HT-29 (cell line): ENCODE measurements around the gene UBXN10. TPM values are rescaled to one million over a fixed set of nuclear protein-coding genes. Genes with fewer than 3 reads are reported as not detected.

Experiments used
- DNase-seq: peaks from one replicate; pipeline ENCODE4 v3.0.0-alpha.2; 2015; ENCODE audit warnings: low spot score
- total RNA-seq: library from RNA; depleted of rRNA; stranded (reverse); fragments of >200 nt; shearing (Covaris generic); gene quantifications from 2 replicates; pipeline ENCODE4 v1.2.3, GENCODE V29; 2014; rRNA removed

The UBXN10 gene
- 3.1 and 3.2 TPM in 2 replicates for total RNA-seq

GRCh38 chr1:20185834-20186782 is at the start of gene UBXN10, which contains the start of gene PLA2G2C:
Gene UBXN10 (plus strand): TSS chr1:20186096. CDS start chr1:20190562, 4,466 bp downstream.
Gene PLA2G2C (minus strand): TSS chr1:20186518. CDS start chr1:20177363, 9,155 bp downstream.
- DNase-seq: peak; percentile 49

- no peak for DNase-seq
Measured at GRCh38 chr1:20136249-20136648, 49.6 kb upstream of the UBXN10 start.

DNA sequence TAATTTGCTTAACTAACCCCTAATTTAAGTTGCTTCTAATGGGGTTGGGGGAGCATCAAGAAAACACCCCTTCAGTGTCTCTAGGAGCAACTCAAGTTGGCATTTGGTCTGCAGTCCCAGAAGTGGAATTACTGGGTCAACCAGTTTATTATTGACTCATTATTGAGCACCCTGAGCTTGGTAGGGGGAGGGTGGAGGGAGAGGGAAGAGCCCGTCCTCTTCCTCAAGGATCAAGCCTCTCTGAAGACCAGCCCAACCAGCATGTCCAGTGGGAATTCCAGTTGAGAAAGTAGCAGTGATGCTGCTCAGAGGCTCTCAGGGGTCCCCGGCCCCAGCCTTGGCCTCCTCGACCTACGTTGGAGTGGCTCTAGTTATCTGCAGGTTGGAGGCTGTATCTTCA is 48.8 kb upstream of the UBXN10 start:
- peak; percentile 94 for DNase-seq

GRCh38 chr1:20137604-20138003 is 48.3 kb upstream of the UBXN10 start:
- peak; percentile 63 for DNase-seq

- DNase-seq: no peak
Measured at GRCh38 chr1:20138346-20138745, 47.5 kb upstream of the UBXN10 start.

- DNase-seq: no peak
Measured at GRCh38 chr1:20138961-20139550, 46.8 kb upstream of the UBXN10 start, which contains the start of gene PLA2G2F. Gene PLA2G2F (plus strand): TSS chr1:20139323. CDS start chr1:20139428, 105 bp downstream.

DNA sequence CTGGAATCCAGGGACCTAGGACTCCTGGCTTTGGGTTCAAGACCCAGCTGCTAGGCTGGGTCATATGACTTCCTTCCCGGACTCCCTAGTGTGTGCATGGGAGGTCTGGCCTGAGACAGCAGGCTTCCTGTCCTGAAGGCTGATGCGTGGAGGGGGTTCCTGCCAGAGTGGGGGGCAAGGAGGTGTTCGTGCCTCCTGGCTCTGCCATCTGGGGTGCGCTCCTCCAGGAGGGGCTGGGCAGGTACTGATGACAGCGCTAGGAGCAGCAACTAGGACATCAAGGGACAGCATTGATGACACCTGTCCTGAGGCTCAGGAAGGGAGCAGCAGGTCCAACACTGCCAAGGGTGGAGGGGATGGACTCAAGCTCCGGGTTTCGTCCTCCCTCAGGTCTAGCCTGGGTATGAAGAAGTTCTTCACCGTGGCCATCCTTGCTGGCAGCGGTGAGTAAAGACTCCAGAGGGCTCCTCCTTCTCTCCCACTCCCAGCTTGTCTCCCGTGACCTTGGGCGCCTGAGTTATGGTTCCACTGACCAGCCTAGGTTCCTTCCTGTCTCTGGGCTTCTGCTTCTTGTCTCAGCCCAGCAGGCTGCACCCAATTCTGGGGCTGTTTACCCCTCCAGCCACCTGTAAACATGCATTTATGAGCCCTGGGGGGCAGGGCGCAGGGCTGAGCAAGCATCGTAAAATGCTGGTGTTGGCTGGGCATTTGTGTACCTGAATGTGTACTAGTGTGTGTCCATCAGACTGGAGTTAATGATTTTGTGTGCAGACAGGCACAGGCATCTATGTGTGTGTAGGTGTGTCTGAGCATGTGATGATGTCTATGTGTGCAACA is 45.9 kb upstream of the UBXN10 start:
- DNase-seq: no peak

- DNase-seq: no peak
Measured at GRCh38 chr1:20141001-20141400, 44.9 kb upstream of the UBXN10 start.

DNA sequence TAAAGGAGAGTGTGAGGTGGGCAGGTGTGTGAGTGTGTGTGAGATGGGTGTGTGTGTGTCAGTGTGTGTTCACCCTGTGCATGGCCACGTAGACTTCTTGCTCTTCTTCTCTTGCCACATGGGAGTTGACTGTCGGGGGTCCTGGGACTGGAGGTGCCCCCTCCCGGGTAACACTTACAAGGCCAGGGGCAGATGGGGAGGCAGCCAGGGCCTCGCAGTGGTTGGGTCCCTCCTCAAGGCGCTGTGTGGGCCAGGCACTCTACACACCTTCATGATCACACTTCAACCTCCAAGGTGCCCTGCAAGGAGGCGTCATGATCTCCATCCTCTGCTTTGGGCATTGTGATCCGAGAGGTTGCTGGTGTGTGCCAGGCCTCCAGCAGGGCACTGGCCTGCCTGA is 44.4 kb upstream of the UBXN10 start:
- no peak for DNase-seq

DNA sequence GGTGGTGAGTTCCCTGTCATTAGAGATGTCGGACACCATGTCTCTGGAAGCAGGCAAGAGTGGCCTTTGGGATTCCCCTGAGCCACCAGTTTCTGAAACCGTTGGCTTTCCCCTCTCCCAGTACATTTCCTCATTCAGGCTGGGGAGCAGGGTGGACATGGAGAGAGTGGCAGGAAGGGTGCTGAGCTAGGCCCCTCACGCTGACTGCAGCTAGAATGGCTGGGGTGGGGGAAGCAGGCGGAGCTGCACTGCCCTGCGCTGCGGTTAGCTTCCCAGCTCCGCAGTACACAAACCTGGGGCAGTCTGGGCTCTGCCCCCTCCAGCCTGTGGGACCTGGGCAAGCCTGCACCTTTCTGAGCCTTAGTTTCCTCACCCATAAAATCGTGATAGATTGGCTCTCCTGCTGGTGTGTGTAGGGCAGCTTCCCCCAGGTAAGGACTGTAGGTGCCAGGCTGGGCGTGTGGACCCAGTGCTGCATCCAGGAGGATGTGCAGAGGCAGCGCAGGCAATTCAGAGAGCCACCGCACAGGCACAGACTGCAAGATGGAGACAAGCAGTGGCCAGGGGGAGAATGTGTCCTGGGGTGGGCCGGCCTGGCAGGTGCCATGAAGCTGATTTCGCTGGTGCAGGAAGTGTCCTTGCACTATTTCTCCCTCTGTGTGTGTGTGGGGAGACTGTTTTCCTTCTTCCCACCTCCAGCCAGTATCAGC is 43.7 kb upstream of the UBXN10 start:
- DNase-seq: no peak

DNA sequence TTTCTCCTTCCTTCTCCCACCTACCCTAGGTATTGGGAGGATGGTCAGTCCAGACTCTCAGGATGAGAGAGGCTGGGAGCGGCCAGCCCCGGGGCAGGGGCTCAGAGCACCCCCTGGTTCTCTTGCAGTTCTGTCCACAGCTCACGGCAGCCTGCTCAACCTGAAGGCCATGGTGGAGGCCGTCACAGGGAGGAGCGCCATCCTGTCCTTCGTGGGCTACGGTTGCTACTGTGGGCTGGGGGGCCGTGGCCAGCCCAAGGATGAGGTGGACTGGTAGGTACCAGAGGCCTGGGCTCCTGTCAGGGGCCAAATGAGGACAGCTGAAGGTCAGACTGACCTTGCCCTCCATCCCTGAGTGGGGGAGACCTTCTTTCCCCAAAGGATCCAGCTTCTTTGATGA is 42.6 kb upstream of the UBXN10 start:
- no peak for DNase-seq

GRCh38 chr1:20143734-20144565 is 41.9 kb upstream of the UBXN10 start:
- DNase-seq: no peak

DNA sequence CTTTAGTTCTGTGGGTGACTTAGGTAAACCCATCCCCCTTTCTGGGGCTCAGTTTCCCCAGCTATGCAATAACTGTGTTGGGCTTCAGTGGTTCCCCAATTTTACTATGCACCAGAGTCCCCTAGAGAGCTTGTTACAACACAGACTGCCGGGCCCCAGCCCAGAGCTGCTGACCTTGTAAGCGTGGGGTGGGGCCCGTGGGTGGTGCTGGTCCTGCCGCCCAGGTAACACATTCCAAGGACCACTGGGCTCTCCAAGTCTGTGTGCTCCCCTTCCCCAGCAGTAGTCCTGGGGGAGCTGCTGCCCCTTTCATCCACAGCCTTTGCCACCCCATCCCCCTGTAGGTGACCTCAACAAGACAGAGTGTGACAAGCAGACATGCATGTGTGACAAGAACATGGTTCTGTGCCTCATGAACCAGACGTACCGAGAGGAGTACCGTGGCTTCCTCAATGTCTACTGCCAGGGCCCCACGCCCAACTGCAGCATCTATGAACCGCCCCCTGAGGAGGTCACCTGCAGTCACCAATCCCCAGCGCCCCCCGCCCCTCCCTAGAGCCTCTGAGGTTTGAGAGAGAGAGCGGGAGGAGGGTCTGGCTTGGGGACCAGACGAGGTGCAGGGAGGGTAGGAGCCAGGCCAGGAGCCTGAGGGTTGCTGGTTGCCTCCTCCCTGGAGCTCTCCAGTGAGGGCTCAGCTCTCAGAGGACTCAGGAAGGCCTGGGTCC is 37.9 kb upstream of the UBXN10 start:
- no peak for DNase-seq

DNA sequence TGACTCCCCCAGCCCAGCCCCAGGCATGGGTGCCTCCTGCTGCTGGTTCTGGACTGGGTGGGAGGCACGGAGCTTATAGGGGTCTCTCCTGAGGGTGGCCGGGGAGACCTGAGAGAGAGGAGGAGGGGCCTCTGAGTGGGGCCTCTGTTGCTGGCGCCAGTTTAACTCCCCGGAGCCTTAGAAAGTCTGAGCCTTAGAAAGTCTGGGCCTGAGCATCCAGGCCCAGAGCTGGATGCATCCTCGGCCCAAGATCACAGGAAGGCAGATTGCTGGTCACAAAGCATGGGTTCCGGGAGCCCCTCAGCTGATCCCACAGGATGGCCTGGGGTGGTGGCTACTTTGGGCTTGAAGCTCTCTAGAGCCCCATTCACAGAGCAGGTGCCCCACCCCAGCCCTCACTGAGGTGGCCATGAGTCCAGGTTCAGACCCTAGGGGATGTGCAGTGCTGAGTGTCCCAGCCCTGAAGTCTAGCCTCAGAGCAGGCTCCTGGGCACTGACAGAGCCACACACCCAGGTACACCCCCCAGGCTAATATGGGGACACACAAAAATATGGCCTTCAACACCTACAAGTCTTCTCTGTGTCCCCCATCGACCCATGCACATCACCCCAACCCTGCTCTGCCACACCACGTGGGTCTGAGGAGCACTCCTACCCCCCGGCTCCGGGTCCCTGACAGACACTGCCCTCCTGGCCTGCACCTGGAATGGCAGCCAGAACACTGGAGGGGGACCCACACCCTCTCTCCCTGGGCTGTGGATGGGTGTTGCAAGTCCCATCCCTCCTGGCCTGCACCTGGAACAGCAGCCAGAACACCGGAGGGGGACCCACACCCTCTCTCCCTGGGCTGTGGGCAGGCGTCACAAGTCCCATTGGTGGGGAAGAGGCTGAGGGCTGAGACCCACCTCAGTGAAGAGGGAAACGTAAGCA is 37.1 kb upstream of the UBXN10 start:
- no peak for DNase-seq

DNA sequence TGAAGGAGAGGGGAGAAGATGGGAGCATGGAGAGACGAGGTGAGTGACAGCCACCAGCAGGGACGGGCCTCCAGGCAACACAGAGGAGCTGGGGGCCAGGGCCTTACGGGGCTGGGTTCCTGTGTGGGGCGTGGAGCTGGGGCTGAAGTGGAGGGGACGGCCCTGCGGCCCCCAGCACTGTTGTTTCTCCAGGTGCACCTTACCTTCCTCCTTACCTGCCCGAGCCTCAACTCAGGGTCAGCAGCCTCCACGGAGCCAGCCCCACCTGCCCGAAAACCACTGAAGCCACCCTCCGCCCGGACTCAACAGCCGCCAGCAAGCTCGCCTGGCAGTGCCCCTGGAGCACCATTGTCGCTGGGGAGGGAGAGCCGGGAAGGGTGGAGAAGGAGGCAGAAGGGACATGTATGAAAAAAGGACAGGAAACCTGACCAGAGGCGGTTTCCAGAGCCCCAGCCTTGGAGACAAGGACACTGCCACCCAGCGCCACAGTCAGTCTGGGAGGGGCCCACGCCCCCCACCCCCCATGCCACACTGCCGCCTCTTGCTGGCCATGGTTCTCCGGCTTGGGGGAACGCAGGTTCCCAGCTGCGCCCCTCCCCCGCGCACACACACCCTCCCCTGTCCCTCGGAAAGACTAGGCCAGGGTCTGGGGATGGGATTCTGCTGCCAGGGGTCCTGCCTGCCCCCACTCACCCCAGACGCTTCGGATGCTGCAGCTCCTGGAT is 36.1 kb upstream of the UBXN10 start:
- DNase-seq: no peak

DNA sequence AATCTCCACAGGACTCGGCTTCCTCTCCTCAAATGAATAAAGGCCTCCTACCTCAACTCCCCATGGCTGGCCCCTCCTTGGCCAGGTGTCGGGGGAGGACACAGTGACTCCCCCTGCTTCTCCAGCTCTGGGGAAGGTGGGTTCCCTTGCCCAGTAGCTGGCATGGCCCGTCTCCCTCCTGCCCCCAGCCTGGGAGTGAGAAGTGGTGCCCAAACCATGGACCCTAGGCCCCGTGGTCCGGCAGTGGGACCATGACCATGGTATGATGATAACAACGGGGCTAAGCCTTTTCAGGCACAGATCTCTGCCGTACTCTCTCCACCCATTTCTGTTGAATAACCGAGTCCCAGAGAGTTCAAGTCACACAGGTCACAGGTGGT is 35.6 kb upstream of the UBXN10 start:
- DNase-seq: no peak

DNA sequence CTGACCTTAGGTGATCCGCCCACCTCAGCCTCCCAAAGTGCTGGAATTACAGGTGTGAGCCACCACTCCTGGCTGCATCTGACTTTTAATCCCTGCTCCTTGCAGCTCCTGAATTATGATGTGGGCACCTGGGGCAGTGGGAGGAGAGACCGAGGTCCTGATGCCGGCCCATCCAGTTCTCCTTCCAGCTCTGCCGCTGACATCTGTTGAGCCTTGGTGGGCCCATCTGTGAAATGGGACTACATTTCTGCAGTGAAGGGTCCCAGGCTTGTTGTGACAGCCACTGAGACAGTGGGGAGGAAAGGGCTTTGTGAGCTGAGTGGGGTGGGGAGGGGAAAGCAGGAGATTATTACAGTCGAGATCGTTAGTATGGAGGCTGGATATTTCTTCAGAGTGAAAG is 34.9 kb upstream of the UBXN10 start:
- DNase-seq: no peak
